Globus pallidus (tissue), 1 donor: ENCODE data around the gene PABPC5.
A peak's percentile ranks its signal among the peaks of the same experiment; 100 is the strongest.

Experiments
- DNase-seq: peaks from one replicate; pipeline ENCODE4 v3.0.0-alpha.2; 2015; ENCODE audit warnings: low spot score

The PABPC5 gene

GRCh38 chrX:91434351-91435168 lies at the start of gene PABPC5:
Gene PABPC5, plus strand, starts transcription at chrX:91434839. Its CDS starts 739 bp downstream, at chrX:91435578.
- peak; percentile 80 for DNase-seq

- DNase-seq = no peak
Observed at GRCh38 chrX:91389026-91389425, 45.6 kb upstream of the PABPC5 start.

- no peak for DNase-seq
Observed at GRCh38 chrX:91414713-91415112, 19.9 kb upstream of the PABPC5 start.

- DNase-seq = peak; percentile 33
Observed at GRCh38 chrX:91435395-91435794, 756 bp downstream of the PABPC5 start.
